Superior temporal gyrus (tissue), 1 donor: Measurements from ENCODE around the gene PRKN.

ENCODE experiments used
- DNase-seq: peaks from one replicate; pipeline ENCODE4 v3.0.0-alpha.2; 2016; ENCODE audit errors: extremely low spot score

Gene PRKN

DNA sequence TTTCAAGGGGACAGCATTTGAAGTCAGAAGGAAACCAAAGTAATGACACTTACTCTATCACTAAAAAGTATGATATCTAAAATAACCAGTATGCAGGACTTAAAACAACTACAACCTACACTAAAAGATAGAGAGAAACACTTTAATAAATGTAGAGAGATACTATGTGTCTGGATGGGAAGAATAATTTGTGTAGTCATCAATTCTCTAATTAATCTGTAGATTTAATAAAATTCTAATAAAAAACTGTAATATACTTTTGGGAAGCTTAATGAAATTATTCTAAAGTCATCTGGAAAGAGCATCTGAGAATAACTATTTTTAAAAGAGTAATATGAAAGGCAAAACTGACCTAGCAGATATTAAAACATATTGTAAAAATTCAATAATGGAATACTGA, 52.1 kb downstream of the PRKN start:
- no peak for DNase-seq

DNA sequence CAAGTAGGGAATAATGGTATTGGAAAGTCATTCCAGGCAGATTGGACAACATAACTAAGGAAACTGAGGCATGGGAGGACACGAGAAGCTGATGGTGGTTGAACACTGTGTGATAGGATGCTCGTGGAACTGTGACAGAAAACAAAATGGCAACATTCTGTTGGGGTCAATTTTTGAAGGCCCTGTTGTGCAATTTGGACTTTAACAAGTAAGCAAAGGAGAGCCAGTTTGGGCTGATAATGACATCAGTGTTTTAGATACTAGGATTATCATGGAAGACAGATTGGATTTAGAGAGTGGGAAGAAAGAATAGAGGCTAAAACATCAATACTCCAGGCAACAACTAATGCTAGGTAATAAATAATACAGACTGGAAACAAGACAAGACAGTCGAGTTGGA, 53.1 kb downstream of the PRKN start:
- DNase-seq = no peak

DNA sequence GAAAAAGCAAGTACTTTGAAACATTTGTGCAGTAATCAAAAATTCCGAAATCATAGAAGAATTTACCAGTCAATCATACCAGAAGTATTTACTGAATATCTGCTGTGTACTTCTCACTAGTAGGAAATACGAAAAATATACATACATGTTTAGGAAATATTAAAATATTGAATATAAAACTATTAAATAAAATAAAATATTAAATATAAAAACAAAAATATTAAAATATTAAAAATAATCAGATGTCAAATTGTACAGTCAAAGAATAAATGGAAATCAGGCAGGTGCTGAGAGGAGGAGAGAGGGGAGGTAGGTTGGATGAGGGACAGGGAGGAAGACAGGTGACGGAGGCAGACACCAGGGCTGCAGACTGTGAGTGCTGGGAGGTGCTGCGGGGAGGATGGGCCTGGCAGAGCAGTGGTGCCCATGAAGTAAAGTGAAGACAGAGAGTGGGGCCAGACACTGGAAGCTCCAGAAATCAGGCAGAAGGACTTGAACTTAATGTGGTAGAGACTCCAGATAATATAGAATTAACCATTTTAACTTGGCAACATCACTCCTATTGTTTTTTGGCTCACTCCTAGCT, 55.9 kb downstream of the PRKN start:
- DNase-seq = no peak

DNA sequence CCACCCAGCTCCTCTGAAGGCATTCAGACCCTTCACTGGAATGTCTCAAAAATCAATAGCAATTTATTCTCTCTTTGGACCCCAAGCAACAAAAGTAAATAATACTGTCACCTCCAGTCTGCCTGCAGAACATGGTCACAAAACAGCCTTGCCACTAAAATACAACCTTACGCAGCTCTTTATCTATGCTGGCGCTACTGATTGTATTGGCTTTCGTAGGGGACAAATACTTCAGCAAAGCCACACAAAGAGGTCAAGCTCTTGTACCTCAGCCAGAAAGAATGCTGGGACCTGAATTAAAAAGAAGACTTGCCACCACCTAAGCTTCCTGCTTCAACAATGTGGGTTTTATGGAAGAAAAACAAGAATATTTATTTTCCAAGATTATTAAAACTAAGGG, 57.2 kb downstream of the PRKN start:
- no peak for DNase-seq

DNA sequence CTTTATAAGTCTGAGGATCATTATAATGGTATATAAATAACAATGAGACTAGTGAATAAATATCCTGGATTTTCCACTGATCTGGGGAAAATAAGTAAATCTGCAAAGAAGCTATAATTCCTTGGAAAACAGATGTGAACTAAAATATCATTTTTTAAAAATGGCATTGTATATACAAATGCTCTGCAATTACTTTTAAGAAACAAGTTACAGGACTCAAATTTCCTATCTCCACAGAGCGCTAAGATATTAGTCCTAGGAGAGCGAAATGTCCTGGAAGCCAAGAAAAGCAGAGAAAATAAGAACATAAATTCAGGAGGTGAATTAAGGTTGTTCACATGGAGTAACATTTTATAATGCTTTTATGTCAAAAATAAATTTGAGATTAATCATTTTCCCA, 61.3 kb downstream of the PRKN start:
- DNase-seq = no peak

DNA sequence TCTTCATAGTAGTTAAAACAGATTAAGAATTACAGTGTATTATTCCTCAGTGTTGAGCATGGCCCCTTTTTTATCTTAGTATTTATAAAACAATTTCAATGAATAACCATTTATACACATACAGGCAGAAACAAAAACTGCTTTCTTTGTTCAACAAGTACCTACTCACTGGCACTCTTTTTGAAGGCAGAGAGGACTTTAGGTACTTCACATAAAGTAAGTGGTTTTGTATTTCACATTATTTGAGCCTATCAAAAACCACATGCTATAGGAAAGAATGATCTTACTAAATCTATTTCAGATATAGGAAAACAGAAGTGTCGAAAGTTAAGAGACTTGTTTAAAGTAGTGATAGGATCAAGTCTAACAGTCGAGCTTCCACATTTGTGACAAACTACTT, 73.8 kb downstream of the PRKN start:
- no peak for DNase-seq

DNA sequence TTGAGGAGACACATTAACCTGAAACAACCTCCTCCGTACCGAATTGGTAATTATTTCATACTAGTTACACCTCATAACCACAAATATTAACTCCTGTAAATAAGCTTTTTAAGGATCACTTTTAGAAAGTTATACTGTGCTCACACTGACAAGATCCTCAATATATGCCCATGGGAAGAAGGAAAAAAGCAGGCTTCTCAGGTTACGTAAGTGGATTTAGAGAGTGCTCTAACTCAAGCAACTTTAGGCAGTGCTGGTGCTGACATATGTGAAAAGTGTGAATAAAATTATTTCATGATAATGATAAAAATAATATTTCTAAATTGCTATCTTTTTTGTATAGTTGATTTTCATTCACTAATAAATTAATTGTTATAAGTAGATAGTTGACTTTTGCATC, 76.1 kb downstream of the PRKN start:
- DNase-seq = no peak

DNA sequence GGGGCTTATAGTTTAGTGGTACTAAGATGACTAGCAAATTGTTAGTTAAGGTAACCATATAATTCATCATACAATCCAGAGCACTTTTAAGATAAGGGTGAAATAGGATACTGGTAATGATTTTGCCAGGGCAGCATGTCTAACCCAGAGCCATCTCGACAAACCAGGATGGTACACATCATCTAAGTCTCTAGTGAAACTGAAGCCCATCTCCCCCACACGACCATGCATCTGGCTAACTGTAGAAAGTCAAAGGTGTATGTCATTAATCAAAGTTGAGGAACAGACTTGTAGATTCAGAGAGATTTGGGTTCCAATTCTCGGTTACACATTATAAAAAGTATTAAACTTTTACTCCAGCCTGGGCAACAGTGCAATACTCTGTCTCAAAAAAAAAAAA, 78.3 kb downstream of the PRKN start:
- no peak for DNase-seq

DNA sequence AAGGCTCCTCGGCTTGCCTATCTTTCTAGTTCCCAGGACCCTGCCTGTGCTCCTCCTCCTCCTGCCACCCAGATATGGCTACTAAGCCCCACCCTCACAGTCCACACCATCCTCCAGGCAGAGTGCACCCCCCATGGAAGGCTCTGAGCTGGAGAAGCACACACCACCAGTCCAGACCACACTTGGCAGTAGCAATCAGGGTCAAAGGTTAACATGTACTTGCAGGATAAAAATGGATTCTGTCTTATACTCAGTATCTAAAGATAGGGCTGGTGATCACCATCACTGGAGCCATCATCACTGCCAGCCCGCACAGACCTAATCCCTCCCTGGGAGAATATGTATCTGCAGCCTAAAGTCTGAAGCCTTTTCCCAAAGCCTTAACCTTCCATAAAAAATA, 83.4 kb downstream of the PRKN start:
- DNase-seq = no peak

DNA sequence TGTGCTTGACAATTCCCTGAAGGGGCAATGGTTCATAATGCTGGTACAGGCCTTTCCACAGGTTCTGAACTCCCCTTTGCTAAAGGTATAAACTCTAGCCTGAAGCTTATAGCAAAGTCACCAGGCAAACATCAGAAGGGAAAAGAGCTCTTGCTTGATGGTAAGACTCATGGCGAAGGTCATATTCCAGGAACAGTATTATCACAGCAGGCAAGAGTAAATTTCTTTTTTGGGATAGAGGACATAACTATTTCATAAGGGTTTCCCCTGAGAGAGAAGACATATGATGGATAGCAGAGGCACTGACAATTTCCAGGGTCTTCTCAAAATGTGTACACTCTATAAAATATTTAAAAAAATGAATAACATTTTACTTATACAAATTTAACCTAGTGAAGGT, 86.8 kb downstream of the PRKN start:
- DNase-seq = no peak

DNA sequence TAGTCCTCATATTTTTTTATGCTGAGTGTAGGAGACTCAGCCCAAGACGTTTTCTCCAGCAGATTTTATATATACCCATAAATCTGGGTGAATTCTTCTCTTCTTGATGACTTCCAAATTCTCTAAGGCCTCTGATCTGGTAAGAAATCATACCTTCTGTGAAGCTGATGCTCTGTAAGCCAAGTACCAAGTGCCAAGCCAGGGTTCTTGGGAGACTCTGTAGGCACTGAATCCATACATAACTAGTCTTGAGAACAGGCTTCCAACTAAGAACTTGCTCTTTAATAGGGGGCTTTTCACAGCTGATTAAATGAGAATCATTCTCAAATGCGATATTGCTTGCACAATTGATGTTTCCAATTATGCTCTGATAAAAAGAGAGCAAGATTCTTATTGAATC, 87.6 kb downstream of the PRKN start:
- DNase-seq = no peak

DNA sequence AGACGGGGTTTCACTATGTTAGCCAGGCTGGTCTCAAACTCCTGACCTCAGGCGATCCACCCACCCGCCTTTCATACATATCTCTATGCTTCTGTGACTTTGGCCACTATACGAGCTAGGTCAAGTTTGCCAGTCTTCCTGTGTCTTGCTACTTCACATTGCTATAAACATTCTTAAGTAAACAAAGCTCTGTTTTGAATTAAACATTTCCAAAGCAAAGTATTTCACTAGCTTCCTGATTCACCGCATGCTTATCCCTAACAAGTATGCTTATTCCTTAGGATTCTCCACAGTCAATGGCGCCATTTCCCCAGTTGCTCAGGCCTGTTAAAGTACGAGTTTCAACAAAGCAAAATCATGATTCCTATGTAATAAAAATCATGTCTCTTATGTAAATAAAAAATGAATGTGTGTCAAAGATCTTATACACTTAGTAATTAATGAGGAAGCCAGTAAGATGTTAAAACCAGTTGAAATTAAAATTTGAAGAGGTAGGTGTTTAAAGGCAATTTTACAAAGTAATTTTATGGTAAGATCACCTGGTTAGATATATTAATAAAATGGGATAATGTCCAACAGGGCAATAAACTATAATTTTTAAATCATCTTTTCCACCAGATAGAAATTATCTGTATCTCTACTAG, 88.5 kb downstream of the PRKN start:
- DNase-seq = no peak

DNA sequence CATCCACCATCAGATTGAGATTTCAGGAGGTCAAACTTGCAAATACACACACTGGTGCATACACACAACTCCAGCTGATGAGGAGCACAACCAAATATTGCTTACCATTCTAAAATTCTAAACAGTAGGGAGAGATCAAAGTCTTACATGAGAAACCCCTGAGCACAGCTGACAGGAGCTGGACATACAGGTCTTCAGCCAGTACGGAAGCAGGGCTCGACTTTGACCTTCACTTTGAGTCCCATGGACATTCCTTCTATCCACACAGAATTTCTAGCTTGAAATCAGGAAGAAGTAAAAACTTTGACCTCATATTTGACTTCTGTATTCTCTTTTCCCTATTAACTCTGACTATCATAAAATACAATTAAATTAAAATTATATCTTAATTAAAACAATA, 90.2 kb downstream of the PRKN start:
- DNase-seq = no peak

DNA sequence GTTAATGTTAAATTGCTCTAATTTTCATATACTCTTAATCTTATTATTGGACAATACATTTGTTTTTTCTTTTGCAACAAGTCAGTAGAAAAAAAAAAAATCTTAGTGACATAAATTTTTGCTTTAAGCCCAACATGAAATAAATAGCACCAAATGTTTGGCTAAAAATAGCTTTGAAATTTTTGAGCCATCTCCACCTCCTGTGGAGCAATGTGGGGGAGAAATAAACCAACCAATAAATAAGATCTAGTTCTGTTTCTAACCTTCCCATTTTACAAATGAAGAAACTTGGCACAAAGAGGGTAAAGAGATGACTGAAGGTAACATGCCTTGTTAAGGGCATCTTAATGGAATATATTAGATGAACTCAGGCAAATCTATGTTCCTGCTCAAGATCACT, 91.4 kb downstream of the PRKN start:
- DNase-seq = no peak

DNA sequence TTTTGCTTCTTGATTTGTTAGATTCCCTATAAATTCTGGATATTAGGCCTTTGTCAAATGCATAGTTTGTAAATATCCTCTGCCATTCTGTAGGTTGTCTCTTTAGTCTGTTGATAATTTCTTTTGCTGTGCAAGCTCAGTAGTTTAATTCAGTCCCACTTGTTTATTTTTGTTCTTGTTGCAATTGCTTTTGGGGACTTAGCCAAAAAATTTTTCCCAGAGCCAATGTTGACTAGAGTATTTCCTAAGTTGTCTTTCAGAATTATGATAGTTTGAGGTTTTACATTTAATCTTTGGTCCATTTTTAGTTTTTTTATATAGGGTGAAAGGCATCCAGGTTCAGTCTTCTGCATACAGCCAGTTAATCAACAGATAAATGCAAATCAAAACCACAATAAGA, 96.0 kb downstream of the PRKN start:
- no peak for DNase-seq

DNA sequence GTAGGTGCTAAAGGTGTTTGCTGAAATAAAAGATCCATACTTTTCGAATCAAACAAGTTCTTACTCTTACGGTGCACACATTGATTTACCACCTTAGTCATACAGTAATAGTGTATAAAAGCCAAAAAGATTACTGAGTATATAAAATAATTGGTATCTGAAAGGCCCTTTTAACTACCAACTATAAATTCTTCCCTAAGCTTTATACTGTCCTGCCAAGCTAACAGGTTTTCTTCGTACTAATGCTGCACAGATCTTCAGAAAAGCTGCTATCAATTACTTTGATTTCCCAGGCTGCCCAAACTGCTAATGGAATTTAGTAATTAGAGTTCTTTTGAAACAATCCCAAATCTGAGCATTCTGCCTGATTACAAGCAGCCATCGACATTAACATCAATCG, 97.5 kb downstream of the PRKN start:
- DNase-seq = no peak

DNA sequence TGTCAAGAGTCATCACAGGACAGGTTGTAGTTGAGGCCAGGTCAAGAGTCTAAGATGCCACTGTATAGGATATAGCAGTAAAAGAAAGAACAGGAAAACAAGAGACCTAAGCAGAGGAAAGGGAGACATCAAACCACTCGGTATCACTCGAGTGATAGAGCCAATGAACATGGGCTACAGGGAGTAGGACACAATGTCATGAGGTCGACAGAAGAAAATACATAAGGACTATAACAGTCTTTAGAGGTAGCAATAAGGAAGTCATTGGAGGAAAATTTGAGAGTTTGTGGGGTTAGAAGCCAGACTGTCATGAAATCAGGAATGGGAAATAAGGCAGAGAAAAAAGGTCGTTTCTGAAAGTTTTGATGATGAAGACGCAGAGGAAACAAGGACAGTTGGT, 99.7 kb downstream of the PRKN start:
- DNase-seq = no peak

DNA sequence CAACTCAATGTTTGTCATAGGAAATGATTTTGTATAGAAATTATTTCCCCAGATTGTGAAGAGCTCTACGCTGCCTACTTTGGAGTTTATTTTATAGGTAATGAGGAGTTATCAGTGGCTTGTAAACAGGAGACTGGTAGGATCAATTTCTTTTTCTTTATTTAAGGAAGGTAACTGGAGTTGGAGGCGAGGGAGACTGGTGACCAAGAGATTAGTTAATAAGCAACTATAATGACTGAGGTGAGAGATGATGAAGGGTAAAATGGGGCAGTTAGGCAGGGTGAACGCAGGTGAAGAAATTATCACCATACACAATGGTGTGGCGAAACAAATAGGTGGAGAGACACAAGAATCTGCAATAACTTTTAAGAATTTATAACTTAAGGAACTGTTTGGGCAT, 100.2 kb downstream of the PRKN start:
- DNase-seq = no peak

DNA sequence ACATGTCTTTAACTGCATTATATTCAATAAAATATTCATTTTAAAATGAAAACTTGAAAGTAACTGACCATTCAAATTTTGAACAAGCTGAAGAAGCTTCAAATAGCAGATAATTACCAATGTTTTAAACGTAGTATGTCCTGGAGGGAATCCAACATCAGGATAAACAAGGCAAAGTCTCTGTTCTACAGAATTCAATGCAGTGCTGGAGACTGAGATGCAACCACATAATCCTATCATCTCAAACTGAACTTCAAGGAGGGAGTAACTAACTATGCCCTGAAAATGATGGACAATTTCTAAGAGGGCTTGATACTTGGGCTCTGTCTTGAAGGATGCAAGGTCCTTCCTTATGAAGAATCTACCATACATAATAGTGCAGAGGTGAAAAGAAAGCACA, 100.7 kb downstream of the PRKN start:
- DNase-seq = no peak

DNA sequence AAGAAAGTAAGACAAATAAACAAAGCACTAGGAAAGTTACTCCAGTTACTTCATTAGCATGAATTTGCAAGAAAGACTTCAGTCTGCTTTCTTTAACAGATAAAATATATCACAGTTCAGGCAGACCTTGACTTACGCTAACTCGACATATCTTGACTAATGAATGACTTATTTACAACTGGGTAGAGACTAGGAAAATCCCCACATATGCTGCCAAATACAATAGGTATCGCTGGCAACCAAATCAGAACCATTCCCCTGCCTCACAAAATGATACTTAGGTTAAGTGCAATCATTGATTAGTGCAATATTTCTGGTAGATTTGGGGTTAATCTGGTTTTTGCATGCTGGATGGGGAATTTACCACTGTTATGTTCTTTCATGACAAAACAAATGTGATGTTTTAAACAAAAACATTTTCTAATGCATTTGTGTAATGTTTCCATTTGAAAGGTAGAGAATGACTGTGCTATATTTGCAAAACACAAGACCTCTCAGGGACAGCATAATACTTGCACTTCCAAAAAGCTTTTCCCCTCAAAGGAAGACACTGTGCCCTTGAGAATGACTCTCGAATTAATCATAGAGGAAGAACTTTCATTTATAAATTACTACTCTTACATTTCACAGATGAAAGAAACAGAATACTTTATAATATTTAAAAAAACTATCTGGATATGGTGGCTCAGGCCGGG, 101.6 kb downstream of the PRKN start:
- DNase-seq = no peak

DNA sequence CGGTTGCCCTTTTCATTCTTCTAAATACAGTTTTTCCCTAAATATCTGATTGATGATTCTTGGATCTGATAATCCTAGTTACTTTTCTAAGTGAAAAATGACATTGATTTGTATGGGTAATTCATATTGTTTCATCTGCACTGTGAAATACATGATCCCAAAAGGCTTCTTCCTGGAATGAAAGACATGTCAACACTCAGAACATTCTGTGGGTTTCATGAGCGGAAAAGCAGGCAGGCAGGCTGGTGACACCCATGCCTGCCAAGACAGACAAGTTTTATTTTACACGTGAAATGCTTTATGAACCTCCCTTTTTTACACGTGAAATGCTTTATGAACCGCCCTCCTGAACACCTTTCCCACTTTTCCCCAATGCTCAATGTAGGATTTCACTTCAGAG, 105.0 kb downstream of the PRKN start:
- DNase-seq = no peak

DNA sequence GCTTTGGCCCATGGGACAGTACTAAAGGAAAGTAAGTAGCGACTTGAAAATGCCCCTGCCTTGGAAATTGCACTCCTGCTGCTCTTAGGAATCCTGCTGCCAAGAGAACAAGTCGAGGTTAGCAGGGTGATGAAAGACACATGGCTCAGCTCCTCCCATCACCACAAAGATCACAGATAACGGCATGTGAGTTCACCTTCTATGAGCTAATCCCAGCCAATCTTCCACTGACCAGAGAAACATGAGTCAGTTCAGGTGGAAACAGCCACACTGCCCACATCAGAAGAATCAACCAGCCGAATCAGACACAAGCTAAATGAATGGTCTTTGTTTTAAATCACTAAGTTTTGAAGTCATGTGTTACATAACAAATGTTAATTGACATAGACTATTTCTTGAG, 106.3 kb downstream of the PRKN start:
- no peak for DNase-seq

DNA sequence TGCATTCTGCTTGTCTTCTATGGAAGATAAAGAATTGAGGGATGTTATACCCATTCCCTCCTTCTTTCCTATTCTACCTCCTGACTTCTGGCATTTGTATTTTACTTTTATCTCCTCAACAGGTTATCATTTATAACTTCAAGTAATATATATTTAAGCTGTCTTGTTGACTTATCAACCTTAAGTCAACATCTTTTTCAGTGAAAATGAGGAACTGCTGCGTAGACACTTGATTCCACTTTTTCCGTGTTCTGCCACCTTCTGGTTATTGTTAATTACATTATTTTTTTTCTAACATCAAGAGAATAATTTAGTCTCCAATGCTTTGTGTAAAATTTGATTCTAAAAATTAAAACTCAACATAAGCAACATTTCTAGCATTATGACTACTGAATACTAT, 107.5 kb downstream of the PRKN start:
- DNase-seq = no peak
